Activated naive CD4-positive, alpha-beta T cell treated with anti-CD3 and anti-CD28 coated beads, Interleukin-2, amount 50 U/mL, for 16 hours (primary cell): ENCODE data around the gene XKR8.
"Not testable (repeated sequence)": the region's sequence is repeated elsewhere in the genome, so short reads cannot be mapped to it uniquely, and the experiment has no call there.

Experiments used
- DNase-seq: peaks from one replicate; pipeline ENCODE4 v3.0.0-alpha.2; 2020

XKR8 gene

GRCh38 chr1:27994060-27994459, 34.3 kb downstream of the XKR8 start:
- no peak for DNase-seq

- DNase-seq = not testable (repeated sequence)
Measured at GRCh38 chr1:27994526-27994925, 34.8 kb downstream of the XKR8 start.

- no peak for DNase-seq
Measured at GRCh38 chr1:27999055-27999454, 39.3 kb downstream of the XKR8 start.

- no peak for DNase-seq
Measured at GRCh38 chr1:28002600-28002999, 42.8 kb downstream of the XKR8 start.

GRCh38 chr1:28003117-28003516, 43.3 kb downstream of the XKR8 start:
- not testable (repeated sequence) for DNase-seq

GRCh38 chr1:28010969-28011368, 51.2 kb downstream of the XKR8 start:
- no peak for DNase-seq
